Type B pancreatic cell (in vitro differentiated cells): ENCODE measurements around the gene RRP8. TPM values are rescaled to one million over a fixed set of nuclear protein-coding genes. Genes with fewer than 3 reads are reported as not detected.
A peak's percentile ranks its signal among the peaks of the same experiment; 100 is the strongest.

Experiments used
- DNase-seq: peaks from one replicate; pipeline ENCODE4 v3.0.0; 2021; ENCODE audit warnings: mixed read lengths; ENCODE audit not compliant: unreplicated experiment; ENCODE audit errors: extremely low spot score
- H3K27ac Mint-ChIP-seq: 2 replicates; pipeline ENCODE4 v1.8.0; 2021; ENCODE audit warnings: mild to moderate bottlenecking, mixed read lengths
- H3K27me3 Mint-ChIP-seq: 2 replicates; pipeline ENCODE4 v1.8.0; 2021; ENCODE audit warnings: mixed read lengths
- H3K36me3 Mint-ChIP-seq: 2 replicates; pipeline ENCODE4 v1.8.0; 2021; ENCODE audit warnings: mixed read lengths
- H3K4me1 Mint-ChIP-seq: one replicate; pipeline ENCODE4 v1.8.0; 2021; ENCODE audit warnings: mixed read lengths; ENCODE audit not compliant: unreplicated experiment
- H3K4me3 Mint-ChIP-seq: 2 replicates; pipeline ENCODE4 v1.8.0; 2021; ENCODE audit warnings: mild to moderate bottlenecking, mixed read lengths
- H3K9me3 Mint-ChIP-seq: 2 replicates; pipeline ENCODE4 v1.8.0; 2021; ENCODE audit warnings: mixed read lengths
- CTCF ChIP-seq: fragments of 200-600 bp; sonication (generic); conservative IDR thresholded peaks from 2 replicates; pipeline ENCODE4 v1.5.0; 2021; ENCODE audit warnings: antibody characterized with exemption, mild to moderate bottlenecking
- total RNA-seq: library from RNA; stranded (reverse); gene quantifications from 2 replicates; pipeline ENCODE4 v1.2.1, GENCODE V29; 2021; ENCODE audit warnings: low replicate concordance

RRP8 gene
- total RNA-seq, 1 donor from 2014 or later, result 23.5 TPM

GRCh38 chr11:6578134-6578533, 25.3 kb downstream of the RRP8 start:
- Mint-ChIP-seq H3K27ac (no peak overlapping the region), H3K9me3 (peaks cover 4% of the 10 kb centered on the region), H3K4me3 (no peak overlapping the region), H3K27me3 (no peaks in the 10 kb centered on the region), H3K36me3 (peaks cover 12% of the 10 kb centered on the region), H3K4me1 (peaks cover 12% of the 10 kb centered on the region)
- no peak for DNase-seq
- TF ChIP-seq CTCF, result no peak

DNA sequence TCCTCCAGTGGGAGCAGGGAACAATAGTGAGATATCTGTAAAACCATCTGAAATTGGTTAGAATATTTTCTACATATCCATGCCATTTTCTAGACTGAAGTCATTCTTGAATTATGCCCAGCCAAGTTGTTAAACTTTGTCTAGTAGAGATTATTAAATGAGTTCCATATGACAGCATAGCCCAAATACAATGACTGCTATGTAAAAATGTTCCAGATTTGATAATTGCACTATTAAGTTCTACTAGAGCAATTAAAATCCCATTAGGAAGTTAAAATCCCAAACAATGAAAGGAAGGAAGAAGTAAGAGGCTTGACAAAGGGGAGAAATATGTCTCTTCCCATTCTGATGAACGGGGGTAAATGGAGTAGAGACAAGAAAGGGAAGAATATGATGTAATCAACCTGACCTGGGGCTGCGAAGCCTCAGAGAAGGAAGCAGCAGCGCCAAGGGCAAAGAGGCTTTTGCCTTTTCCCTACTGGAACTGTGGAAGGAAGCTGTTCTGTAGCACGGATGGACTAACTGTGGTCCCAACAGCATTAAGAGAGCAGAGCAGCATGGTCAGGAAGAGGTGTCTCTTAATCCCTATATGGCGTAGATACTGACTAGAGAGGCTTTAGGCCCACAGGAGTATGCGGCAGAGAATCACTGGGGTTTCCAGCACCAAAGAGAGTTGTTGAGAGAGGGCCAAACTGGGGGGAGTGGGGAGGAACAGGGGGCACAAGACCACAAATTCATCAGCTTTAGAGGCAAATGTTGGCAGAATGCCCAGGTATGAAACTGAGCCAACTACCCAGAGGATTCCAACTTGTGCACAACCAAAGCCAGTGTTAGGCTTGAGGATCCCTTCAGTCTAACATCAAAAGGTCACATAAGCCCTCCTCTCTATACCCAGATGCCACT, 26.7 kb downstream of the RRP8 start:
- Mint-ChIP-seq H3K36me3 (peaks cover 13% of the 10 kb centered on the region), H3K4me1 (peaks cover 12% of the 10 kb centered on the region), H3K4me3 (no peak overlapping the region), H3K9me3 (no peaks in the 10 kb centered on the region), H3K27ac (peak overlapping the region; percentile 48), H3K27me3 (no peaks in the 10 kb centered on the region)
- TF ChIP-seq CTCF, result no peak
- no peak for DNase-seq

DNA sequence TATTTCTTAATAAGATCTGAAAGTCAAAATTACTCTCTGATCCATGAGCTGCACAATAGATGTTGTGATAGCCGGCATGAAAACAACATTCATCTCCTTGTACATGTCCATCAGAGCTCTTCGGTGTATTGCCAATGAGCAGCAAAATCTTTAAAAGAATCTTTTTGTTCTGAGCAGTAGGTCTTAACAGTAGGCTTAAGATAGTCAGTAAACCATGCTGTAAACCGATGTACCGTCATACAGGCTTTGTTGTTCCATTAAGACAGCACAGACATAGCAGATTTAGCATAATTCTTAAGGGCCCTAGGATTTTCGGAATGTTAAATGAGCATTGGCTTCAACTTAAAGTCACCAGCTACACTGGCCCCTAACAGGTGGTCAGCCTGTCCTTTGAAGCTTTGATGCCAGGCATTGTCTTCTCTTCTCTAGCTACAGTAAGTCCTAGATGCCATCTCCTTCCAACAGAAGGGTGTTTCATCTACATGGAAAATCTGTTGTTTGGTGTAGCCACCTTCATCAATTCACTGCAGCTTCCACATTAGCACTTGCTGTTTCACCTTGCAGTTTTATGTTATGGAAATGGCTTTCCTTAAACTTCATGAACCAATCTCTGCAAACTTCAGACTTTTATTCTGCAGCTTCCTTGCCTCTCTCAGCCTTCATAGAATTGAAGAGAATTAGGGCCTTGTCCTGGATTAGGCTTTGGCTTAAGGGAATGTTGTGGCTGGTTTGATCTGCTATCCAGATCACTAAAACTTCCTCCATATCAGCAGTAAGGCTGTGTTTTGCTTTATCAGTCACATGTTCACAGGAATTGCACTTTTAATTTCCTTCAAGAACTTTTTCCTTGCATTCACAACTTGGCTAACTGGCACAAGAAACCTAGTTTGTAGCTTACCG, 28.4 kb downstream of the RRP8 start:
- no peak overlapping the region for H3K27ac Mint-ChIP-seq
- H3K9me3 Mint-ChIP-seq, result no peaks in the 10 kb centered on the region
- peaks cover 10% of the 10 kb centered on the region for H3K36me3 Mint-ChIP-seq
- peaks cover 12% of the 10 kb centered on the region for H3K4me1 Mint-ChIP-seq
- H3K4me3 Mint-ChIP-seq, result no peak overlapping the region
- DNase-seq, result no peak
- no peaks in the 10 kb centered on the region for H3K27me3 Mint-ChIP-seq
- TF ChIP-seq CTCF, result no peak

GRCh38 chr11:6572215-6572614, 31.2 kb downstream of the RRP8 start:
- DNase-seq, result no peak
- Mint-ChIP-seq H3K36me3 (peaks cover 15% of the 10 kb centered on the region), H3K9me3 (no peaks in the 10 kb centered on the region), H3K4me3 (no peak overlapping the region), H3K27ac (no peak overlapping the region), H3K27me3 (no peaks in the 10 kb centered on the region), H3K4me1 (peaks cover 18% of the 10 kb centered on the region)
- TF ChIP-seq CTCF, result no peak

GRCh38 chr11:6571434-6572008, 31.9 kb downstream of the RRP8 start:
- Mint-ChIP-seq H3K27ac (no peak overlapping the region), H3K36me3 (peaks cover 15% of the 10 kb centered on the region)
- no peak for DNase-seq

More at GRCh38 chr11:6571434-6572008, 31.9 kb downstream of the RRP8 start:
- Mint-ChIP-seq H3K9me3 (no peaks in the 10 kb centered on the region), H3K4me1 (peaks cover 13% of the 10 kb centered on the region), H3K4me3 (no peak overlapping the region), H3K27me3 (no peaks in the 10 kb centered on the region)
- no peak for TF ChIP-seq CTCF
